K562 (cell line): ENCODE data around the gene FMC1. TPM values are rescaled to one million over a fixed set of nuclear protein-coding genes. Genes with fewer than 3 reads are reported as not detected.

Experiments used
- C11orf30 ChIP-seq: fragments of 450-650 bp; IDR thresholded peaks from 2 replicates; pipeline ENCODE4 v1.6.1; 2016; ENCODE audit warnings: low read depth, mild to moderate bottlenecking
- CHD2 ChIP-seq: IDR thresholded peaks from 2 replicates; pipeline ENCODE4 v1.6.1; 2011; ENCODE audit warnings: low read depth, low read length
- E2F6 ChIP-seq, 2 experiments: IDR thresholded peaks; 2 replicates each; pipeline ENCODE4 v1.6.1; 2011; ENCODE audit warnings: borderline replicate concordance in 1 of 2, control low read depth in 1 of 2, low read depth in 1 of 2, low read length in 1 of 2, mild to moderate bottlenecking in 1 of 2, mixed read lengths in 1 of 2, moderate library complexity in 1 of 2; ENCODE audit not compliant: insufficient read depth in 1 of 2, insufficient read length in 1 of 2, poor library complexity in 1 of 2, severe bottlenecking in 1 of 2; ENCODE audit errors: extremely low read depth in 1 of 2
- ELF4 ChIP-seq: fragments of 450-650 bp; formaldehyde crosslinking; IDR thresholded peaks from 2 replicates; pipeline ENCODE4 v1.4.0; 2022; ENCODE audit warnings: missing genetic modification characterization
- FOXA3 ChIP-seq, 2 experiments: fragments of 450-650 bp in 1 of 2; sonication (generic) in 1 of 2; formaldehyde crosslinking; IDR thresholded peaks in 1 of 2; conservative IDR thresholded peaks in 1 of 2; 2 replicates each; pipeline versions ENCODE4 v1.4.0 to v1.8.0; 2020 to 2022; ENCODE audit warnings: mild to moderate bottlenecking in 2 of 2, missing genetic modification reagents in 1 of 2
- MAX ChIP-seq: sonication (generic); formaldehyde crosslinking; IDR thresholded peaks from 2 replicates; pipeline ENCODE4 v1.9.0; 2022; ENCODE audit warnings: mild to moderate bottlenecking, missing genetic modification reagents
- MYNN ChIP-seq, 2 experiments: sonication (generic); formaldehyde crosslinking in 1 of 2; IDR thresholded peaks; 2 replicates each; pipeline versions ENCODE4 v1.5.0 to v1.6.1; 2016 to 2020; ENCODE audit warnings: antibody characterized with exemption in 1 of 2, missing genetic modification reagents in 1 of 2
- NRF1 ChIP-seq, 2 experiments: fragments of 450-650 bp; IDR thresholded peaks in 1 of 2; conservative IDR thresholded peaks in 1 of 2; 2 replicates each; pipeline ENCODE4 v1.6.1; 2014; ENCODE audit warnings: mild to moderate bottlenecking in 2 of 2
- PCBP1 ChIP-seq: fragments of 200-400 bp; formaldehyde crosslinking; IDR thresholded peaks from 2 replicates; pipeline ENCODE4 v1.6.1; 2018; ENCODE audit warnings: mild to moderate bottlenecking, low read depth, low read length; ENCODE audit not compliant: poor library complexity, severe bottlenecking
- RHOXF2B ChIP-seq: fragments of 250-450 bp; sonication (Bioruptor Pico); conservative IDR thresholded peaks from 2 replicates; pipeline ENCODE4 v1.5.1; 2021
- SIN3A ChIP-seq, 2 experiments: fragments of 150-350 bp in 1 of 2; IDR thresholded peaks; 2 replicates each; pipeline ENCODE4 v1.6.1; 2011 to 2016; ENCODE audit warnings: borderline replicate concordance in 2 of 2, low read depth in 2 of 2, low read length in 2 of 2, mild to moderate bottlenecking in 2 of 2, moderate library complexity in 2 of 2; ENCODE audit not compliant: control insufficient read depth in 1 of 2
- SMARCA5 ChIP-seq: fragments of 450-650 bp; IDR thresholded peaks from 2 replicates; pipeline ENCODE4 v1.6.1; 2016
- SMARCE1 ChIP-seq: fragments of 450-650 bp; IDR thresholded peaks from 2 replicates; pipeline ENCODE4 v1.7.1; 2016; ENCODE audit warnings: mild to moderate bottlenecking
- TEAD4 ChIP-seq, 2 experiments: sonication (generic) in 1 of 2; formaldehyde crosslinking in 1 of 2; IDR thresholded peaks; 2 replicates each; pipeline versions ENCODE4 v1.6.1 to v1.8.0; 2012 to 2022; ENCODE audit warnings: borderline replicate concordance in 1 of 2, inconsistent platforms in 1 of 2, low read length in 1 of 2, mild to moderate bottlenecking in 1 of 2, missing genetic modification reagents in 1 of 2
- polyA plus RNA-seq, 8 experiments: library from polyadenylated mRNA; depleted of rRNA in 4 of 8; stranded (reverse) in 5 of 8; unstranded in 3 of 8; fragments of >200 nt; fragmentation: Nextera tagmentation in 2 of 8; fragmentation: Illumina TruSeq in 1 of 8; extraction: Ambion mirVana in 2 of 8; extraction: Trizol in 1 of 8; gene quantifications; 2 replicates each; pipeline versions ENCODE4 v1.2.1 to v1.2.3, GENCODE V29; 2011 to 2014; ENCODE audit warnings: inconsistent platforms in 1 of 8, missing spikeins in 1 of 8
- total RNA-seq, 7 experiments: library from RNA; depleted of rRNA in 6 of 7; stranded (reverse); fragments of >200 nt in 6 of 7; fragmentation: Illumina TruSeq in 2 of 7; extraction: Trizol in 2 of 7; gene quantifications; 2 replicates each; pipeline versions ENCODE4 v1.2.1 to v1.2.3, GENCODE V29; 2011 to 2021; ENCODE audit warnings: low replicate concordance in 1 of 7
- TF ChIP-seq, protein P1 (sequence below): sonication (generic); IDR thresholded peaks from 2 replicates; pipeline ENCODE4 v1.6.1; 2016
- TF ChIP-seq, protein P2 (sequence below), 2 experiments: fragments of 450-650 bp; IDR thresholded peaks; 2 replicates each; pipeline ENCODE4 v1.6.1; 2016

FMC1 gene
- total and polyA plus RNA-seq, 9 of the 15 experiments (the other 6 are each of a cell fraction or from before 2014, with no cell fraction given), result 14.0 to 116 (median 29.0) TPM

DNA sequence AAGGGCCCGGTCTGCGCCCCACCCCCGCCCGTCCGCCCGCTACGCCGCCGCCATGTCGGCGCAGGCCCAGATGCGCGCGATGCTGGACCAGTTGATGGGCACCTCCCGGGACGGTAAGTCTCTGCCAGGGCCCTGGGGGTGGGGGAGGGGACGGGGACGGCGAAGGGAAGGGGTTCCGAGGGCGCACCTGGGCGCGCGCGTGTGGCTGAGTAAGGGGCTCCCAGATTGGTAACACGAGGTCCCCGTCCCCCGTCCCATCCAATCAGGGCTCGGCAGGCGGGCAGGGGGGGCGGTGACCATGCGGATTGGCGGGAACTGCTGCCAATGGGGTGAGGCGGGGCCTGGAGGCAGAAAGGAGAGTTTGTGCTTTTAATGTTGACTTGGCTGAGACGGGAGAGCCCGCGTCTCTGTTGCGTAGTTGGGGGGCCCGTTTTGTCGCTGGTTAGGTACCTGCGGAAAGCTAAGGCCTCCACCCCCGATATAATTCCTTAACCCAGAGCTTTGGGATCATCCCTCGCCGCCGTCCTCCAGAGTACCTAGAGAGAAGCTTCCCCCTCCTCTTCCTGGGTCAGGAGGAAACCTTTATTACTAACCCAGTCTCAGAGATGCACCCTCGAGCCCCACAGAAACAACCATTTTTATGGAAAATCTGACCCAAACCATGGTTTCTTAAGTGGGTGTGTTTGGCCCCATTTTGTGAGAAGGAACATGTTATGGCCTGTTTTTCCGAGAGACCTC, 19.2 kb downstream of the FMC1 start (continued):
- peak in 1 of 2 experiments; percentile 86; a peak in 2 of 4 replicates for TF ChIP-seq FOXA3 (CRISPR knock-in tag; conservative IDR thresholded peaks at IDR 0.05 in 1 of 2, IDR thresholded peaks at IDR 0.05 in 1 of 2)
- TF ChIP-seq E2F6 (IDR thresholded peaks at IDR 0.05; ENCODE audit: borderline replicate concordance in 1 of 2, extremely low read depth in 1 of 2, insufficient read depth in 1 of 2, insufficient read length in 1 of 2, low read depth in 1 of 2, low read length in 1 of 2, poor library complexity in 1 of 2, severe bottlenecking in 1 of 2), result peak; percentile 86 to 96
- TF ChIP-seq, protein P1, sequence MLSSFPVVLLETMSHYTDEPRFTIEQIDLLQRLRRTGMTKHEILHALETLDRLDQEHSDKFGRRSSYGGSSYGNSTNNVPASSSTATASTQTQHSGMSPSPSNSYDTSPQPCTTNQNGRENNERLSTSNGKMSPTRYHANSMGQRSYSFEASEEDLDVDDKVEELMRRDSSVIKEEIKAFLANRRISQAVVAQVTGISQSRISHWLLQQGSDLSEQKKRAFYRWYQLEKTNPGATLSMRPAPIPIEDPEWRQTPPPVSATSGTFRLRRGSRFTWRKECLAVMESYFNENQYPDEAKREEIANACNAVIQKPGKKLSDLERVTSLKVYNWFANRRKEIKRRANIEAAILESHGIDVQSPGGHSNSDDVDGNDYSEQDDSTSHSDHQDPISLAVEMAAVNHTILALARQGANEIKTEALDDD, result peak; percentile 27; the same call in 1 of the 2 replicates
- peak; percentile 67 for TF ChIP-seq PCBP1
- TF ChIP-seq MYNN (IDR thresholded peaks at IDR 0.05), result peak; percentile 38; the same call in 1 of the 2 replicates
- no peak for TF ChIP-seq MYNN (CRISPR knock-in tag; IDR thresholded peaks at IDR 0.05)
- TF ChIP-seq SMARCE1, result peak; percentile 11; the same call in 1 of the 2 replicates
- TF ChIP-seq RHOXF2B (CRISPR knock-in tag), result peak; percentile 85; the same call in 1 of the 2 replicates
- TF ChIP-seq NRF1 (conservative IDR thresholded peaks at IDR 0.05 in 1 of 2, IDR thresholded peaks at IDR 0.05 in 1 of 2), result peak; percentile 22 to 60; a peak in 3 of 4 replicates
- TF ChIP-seq CHD2, result peak; percentile 82
- 0 out of 2 replicates have a peak, but pooled peaks have one; percentile 17 for TF ChIP-seq SMARCA5
- TF ChIP-seq ELF4 (CRISPR knock-in tag), result peak; percentile 2; the same call in 1 of the 2 replicates
- TF ChIP-seq C11orf30, result peak; percentile 59
- TF ChIP-seq TEAD4 (IDR thresholded peaks at IDR 0.05; ENCODE audit: low read length), result peak; percentile 40; the same call in 1 of the 2 replicates
- TF ChIP-seq TEAD4 (CRISPR knock-in tag; IDR thresholded peaks at IDR 0.05; ENCODE audit: borderline replicate concordance), result no peak
- TF ChIP-seq, protein P2, sequence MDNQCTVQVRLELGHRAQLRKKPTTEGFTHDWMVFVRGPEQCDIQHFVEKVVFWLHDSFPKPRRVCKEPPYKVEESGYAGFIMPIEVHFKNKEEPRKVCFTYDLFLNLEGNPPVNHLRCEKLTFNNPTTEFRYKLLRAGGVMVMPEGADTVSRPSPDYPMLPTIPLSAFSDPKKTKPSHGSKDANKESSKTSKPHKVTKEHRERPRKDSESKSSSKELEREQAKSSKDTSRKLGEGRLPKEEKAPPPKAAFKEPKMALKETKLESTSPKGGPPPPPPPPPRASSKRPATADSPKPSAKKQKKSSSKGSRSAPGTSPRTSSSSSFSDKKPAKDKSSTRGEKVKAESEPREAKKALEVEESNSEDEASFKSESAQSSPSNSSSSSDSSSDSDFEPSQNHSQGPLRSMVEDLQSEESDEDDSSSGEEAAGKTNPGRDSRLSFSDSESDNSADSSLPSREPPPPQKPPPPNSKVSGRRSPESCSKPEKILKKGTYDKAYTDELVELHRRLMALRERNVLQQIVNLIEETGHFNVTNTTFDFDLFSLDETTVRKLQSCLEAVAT (IDR thresholded peaks at IDR 0.05), result peak in 1 of 2 experiments; percentile 52; a peak in 1 of 4 replicates
- peak; percentile 82 for TF ChIP-seq MAX (CRISPR knock-in tag)
- TF ChIP-seq SIN3A (IDR thresholded peaks at IDR 0.05; ENCODE audit: borderline replicate concordance in 2 of 2, control insufficient read depth in 1 of 2, low read depth in 2 of 2, low read length in 2 of 2), result peak; percentile 63 to 76; a peak in 3 of 4 replicates
